ENCODE measurements around the gene ACSM2A.

DNA sequence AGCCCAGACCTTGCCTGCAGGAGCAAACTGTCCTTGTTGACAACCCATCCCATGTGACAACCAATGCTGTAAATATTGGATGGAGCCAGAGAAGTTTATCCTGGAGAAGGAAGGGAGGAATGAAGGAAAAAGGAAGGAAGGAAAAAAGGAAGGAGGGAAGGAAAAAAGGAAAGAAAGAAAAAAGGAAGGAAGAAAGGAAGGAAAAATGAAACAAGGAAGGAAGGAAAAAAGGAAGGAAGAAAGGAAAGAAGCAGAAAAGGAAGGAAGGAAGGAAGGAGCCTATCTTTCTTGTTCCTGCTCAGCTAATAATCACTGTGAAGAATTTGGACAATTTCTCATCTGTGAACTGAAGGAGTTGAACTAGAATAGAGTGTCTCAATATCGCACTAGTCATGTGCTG is 68.8 kb downstream of the ACSM2A start:
- no peak for TF ChIP-seq CTCF (IDR thresholded peaks at IDR 0.05; ENCODE audit: low read depth, low read length)
- no peak for TF ChIP-seq EZH2phosphoT487 (IDR thresholded peaks at IDR 0.05; ENCODE audit: low read depth)
